C4-2B (cell line): ENCODE data around the gene NRG4.

Source experiments
- ZFX ChIP-seq: fragments of 450-650 bp; IDR thresholded peaks from 2 replicates; pipeline ENCODE4 v1.6.1; 2017
- TF ChIP-seq, protein P1 (sequence below): fragments of 450-650 bp; conservative IDR thresholded peaks from 2 replicates; pipeline ENCODE4 v1.5.1; 2017; ENCODE audit warnings: mild to moderate bottlenecking

DNA sequence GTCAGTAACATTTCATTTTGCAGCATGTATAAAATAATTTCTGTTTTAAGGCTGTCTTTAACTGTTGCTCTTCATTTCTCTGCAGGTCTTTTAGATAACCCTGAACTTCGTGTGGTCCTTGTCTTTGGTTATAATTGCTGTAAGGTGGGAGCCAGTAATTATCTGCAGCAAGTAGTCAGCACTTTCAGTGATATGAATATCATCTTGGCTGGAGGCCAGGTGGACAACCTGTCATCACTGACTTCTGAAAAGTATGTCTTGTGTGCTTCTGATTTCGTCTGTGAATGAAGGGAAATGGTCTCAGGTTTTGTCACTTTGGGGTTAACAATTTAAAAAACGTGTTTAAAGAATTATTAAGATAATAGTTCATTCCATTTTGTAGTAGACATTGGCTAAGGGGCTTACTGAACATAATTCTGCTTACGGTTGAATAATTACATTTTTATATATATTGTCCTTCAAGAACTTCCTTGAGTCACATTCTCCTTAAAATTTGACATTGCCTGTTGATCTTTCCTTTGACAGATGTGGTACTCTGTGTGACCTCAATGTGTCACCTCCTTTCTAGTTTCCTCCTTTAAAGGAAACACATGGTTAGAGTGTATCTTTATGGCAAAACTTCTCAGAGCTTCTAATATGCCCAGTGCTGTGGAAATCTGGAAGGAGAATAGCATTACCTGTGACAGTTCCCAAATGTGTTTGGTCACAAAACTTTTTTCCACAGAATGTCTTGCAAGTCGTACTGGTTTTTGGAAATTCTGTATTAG is 82.2 kb downstream of the NRG4 start:
- TF ChIP-seq, protein P1, sequence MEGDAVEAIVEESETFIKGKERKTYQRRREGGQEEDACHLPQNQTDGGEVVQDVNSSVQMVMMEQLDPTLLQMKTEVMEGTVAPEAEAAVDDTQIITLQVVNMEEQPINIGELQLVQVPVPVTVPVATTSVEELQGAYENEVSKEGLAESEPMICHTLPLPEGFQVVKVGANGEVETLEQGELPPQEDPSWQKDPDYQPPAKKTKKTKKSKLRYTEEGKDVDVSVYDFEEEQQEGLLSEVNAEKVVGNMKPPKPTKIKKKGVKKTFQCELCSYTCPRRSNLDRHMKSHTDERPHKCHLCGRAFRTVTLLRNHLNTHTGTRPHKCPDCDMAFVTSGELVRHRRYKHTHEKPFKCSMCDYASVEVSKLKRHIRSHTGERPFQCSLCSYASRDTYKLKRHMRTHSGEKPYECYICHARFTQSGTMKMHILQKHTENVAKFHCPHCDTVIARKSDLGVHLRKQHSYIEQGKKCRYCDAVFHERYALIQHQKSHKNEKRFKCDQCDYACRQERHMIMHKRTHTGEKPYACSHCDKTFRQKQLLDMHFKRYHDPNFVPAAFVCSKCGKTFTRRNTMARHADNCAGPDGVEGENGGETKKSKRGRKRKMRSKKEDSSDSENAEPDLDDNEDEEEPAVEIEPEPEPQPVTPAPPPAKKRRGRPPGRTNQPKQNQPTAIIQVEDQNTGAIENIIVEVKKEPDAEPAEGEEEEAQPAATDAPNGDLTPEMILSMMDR, result no peak
- TF ChIP-seq ZFX, result no peak
